Measurements from ENCODE around the gene SPRY4.

Gene SPRY4

GRCh38 chr5:142327111-142327842 is 2.5 kb upstream of the SPRY4 start:
- Histone ChIP-seq H2BK5ac (ENCODE audit: low read depth, low read length, poor library complexity) (no peak overlapping the region), H4K91ac (ENCODE audit: low read depth, low read length) (no peak overlapping the region), H3K27me3 (ENCODE audit: insufficient read depth, low read length) (no peaks in the 10 kb centered on the region), H4K8ac (ENCODE audit: low read depth, low read length) (no peak overlapping the region), H2AFZ (ENCODE audit: insufficient read depth, low read length, poor library complexity) (no peak overlapping the region), H3K4me1 (ENCODE audit: control insufficient read depth in 1 of 2, insufficient read depth in 2 of 2, low read length in 2 of 2) (peaks cover 32 to 44% of the 10 kb centered on the region in 2 experiments), H3K4ac (ENCODE audit: low read depth, low read length) (no peak overlapping the region), H2AK5ac (ENCODE audit: low read length) (no peak overlapping the region), H3K4me2 (ENCODE audit: low read length) (peak overlapping the region; percentile 2), H3K27ac (ENCODE audit: low read depth, low read length) (peak overlapping the region; percentile 21), H2BK12ac (ENCODE audit: low read length) (peak overlapping the region; percentile 0), H4K12ac (ENCODE audit: low read depth, low read length) (no peak overlapping the region), H3K79me2 (ENCODE audit: control insufficient read depth, insufficient read depth, low read length, poor library complexity) (peaks cover 20% of the 10 kb centered on the region), H2BK120ac (ENCODE audit: insufficient read depth, low read length, poor library complexity) (no peak overlapping the region), H3K36me3 (ENCODE audit: control insufficient read depth in 1 of 2, insufficient read depth in 2 of 2, low read length in 2 of 2) (no peaks in the 10 kb centered on the region), H3K79me1 (ENCODE audit: low read length) (peaks cover 32% of the 10 kb centered on the region), H3K18ac (ENCODE audit: low read length) (no peak overlapping the region), H3K9ac (ENCODE audit: low read length) (no peak overlapping the region), H3K9me3 (ENCODE audit: insufficient read depth, low read depth, low read length) (no peaks in the 10 kb centered on the region), H3K14ac (ENCODE audit: low read length) (no peak overlapping the region), H3K4me3 (ENCODE audit: low read depth, low read length) (no peak overlapping the region), H3K23ac (ENCODE audit: low read length) (no peak overlapping the region)
- no peak for DNase-seq
- no CpG with 5 or more reads among the region's 9 CpGs for WGBS (ENCODE audit: extremely low coverage, insufficient coverage, insufficient read length)

DNA sequence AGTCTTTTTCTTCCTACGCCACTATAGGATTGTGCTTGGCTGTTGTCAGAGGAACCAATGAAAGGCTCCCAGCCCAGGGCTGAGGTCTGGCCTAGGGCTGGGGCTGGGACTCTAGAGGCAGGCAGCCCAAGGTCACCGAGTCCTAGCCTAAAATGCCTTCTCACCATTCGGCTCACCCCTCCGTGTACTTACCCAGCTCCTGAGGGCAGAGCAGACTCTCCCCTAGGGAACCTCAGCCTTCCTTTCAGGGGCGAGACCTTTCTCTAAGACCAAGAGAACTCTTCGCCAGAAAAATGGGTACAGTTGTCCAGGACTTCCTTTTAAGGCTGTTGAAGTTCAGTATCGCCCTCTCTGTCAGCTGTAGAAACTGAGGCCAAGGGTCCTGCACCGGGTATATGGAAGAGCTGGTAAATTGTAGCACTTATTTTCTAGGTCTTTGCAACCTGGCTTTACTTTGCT is 1.7 kb upstream of the SPRY4 start:
- Histone ChIP-seq H3K27ac (ENCODE audit: low read depth, low read length) (peak overlapping the region; percentile 87), H3K9me3 (ENCODE audit: insufficient read depth, low read depth, low read length) (no peaks in the 10 kb centered on the region), H3K9ac (ENCODE audit: low read length) (peak overlapping the region; percentile 18), H2AK5ac (ENCODE audit: low read length) (peak overlapping the region; percentile 30), H4K12ac (ENCODE audit: low read depth, low read length) (no peak overlapping the region), H3K4me2 (ENCODE audit: low read length) (peak overlapping the region; percentile 79), H2BK12ac (ENCODE audit: low read length) (peak overlapping the region; percentile 16), H3K79me2 (ENCODE audit: control insufficient read depth, insufficient read depth, low read length, poor library complexity) (peaks cover 20% of the 10 kb centered on the region), H3K4ac (ENCODE audit: low read depth, low read length) (peak overlapping the region; percentile 37), H2BK120ac (ENCODE audit: insufficient read depth, low read length, poor library complexity) (peak overlapping the region; percentile 69), H4K8ac (ENCODE audit: low read depth, low read length) (peak overlapping the region; percentile 61), H2BK5ac (ENCODE audit: low read depth, low read length, poor library complexity) (peak overlapping the region; percentile 77), H3K14ac (ENCODE audit: low read length) (peak overlapping the region; percentile 57), H3K79me1 (ENCODE audit: low read length) (peaks cover 32% of the 10 kb centered on the region), H3K23ac (ENCODE audit: low read length) (no peak overlapping the region), H3K4me1 (ENCODE audit: control insufficient read depth in 1 of 2, insufficient read depth in 2 of 2, low read length in 2 of 2) (peaks cover 32 to 48% of the 10 kb centered on the region in 2 experiments), H3K36me3 (ENCODE audit: control insufficient read depth in 1 of 2, insufficient read depth in 2 of 2, low read length in 2 of 2) (no peaks in the 10 kb centered on the region), H3K27me3 (ENCODE audit: insufficient read depth, low read length) (no peaks in the 10 kb centered on the region), H2AFZ (ENCODE audit: insufficient read depth, low read length, poor library complexity) (peak overlapping the region; percentile 86), H3K18ac (ENCODE audit: low read length) (peak overlapping the region; percentile 57), H4K91ac (ENCODE audit: low read depth, low read length) (peak overlapping the region; percentile 84), H3K4me3 (ENCODE audit: low read depth, low read length) (no peak overlapping the region)
- no CpG with 5 or more reads among the region's 8 CpGs for WGBS (ENCODE audit: extremely low coverage, insufficient coverage, insufficient read length)
- DNase-seq = no peak

GRCh38 chr5:142325725-142326479 is 1.1 kb upstream of the SPRY4 start:
- Histone ChIP-seq H2AK5ac (ENCODE audit: low read length) (no peak overlapping the region), H3K27ac (ENCODE audit: low read depth, low read length) (peak overlapping the region; percentile 87), H4K12ac (ENCODE audit: low read depth, low read length) (no peak overlapping the region), H2BK120ac (ENCODE audit: insufficient read depth, low read length, poor library complexity) (peak overlapping the region; percentile 72), H4K8ac (ENCODE audit: low read depth, low read length) (peak overlapping the region; percentile 80), H4K91ac (ENCODE audit: low read depth, low read length) (peak overlapping the region; percentile 84), H3K27me3 (ENCODE audit: insufficient read depth, low read length) (no peaks in the 10 kb centered on the region), H3K4me2 (ENCODE audit: low read length) (peak overlapping the region; percentile 79), H2BK12ac (ENCODE audit: low read length) (peak overlapping the region; percentile 16), H3K14ac (ENCODE audit: low read length) (peak overlapping the region; percentile 73), H3K9me3 (ENCODE audit: insufficient read depth, low read depth, low read length) (no peaks in the 10 kb centered on the region), H3K23ac (ENCODE audit: low read length) (no peak overlapping the region), H2AFZ (ENCODE audit: insufficient read depth, low read length, poor library complexity) (peak overlapping the region; percentile 86), H3K9ac (ENCODE audit: low read length) (peak overlapping the region; percentile 44), H3K36me3 (ENCODE audit: control insufficient read depth in 1 of 2, insufficient read depth in 2 of 2, low read length in 2 of 2) (no peaks in the 10 kb centered on the region), H3K4me3 (ENCODE audit: low read depth, low read length) (peak overlapping the region; percentile 3), H3K79me1 (ENCODE audit: low read length) (peaks cover 32% of the 10 kb centered on the region), H3K4ac (ENCODE audit: low read depth, low read length) (no peak overlapping the region), H3K18ac (ENCODE audit: low read length) (peak overlapping the region; percentile 71), H3K79me2 (ENCODE audit: control insufficient read depth, insufficient read depth, low read length, poor library complexity) (peaks cover 22% of the 10 kb centered on the region), H3K4me1 (ENCODE audit: control insufficient read depth in 1 of 2, insufficient read depth in 2 of 2, low read length in 2 of 2) (peaks cover 35 to 52% of the 10 kb centered on the region in 2 experiments), H2BK5ac (ENCODE audit: low read depth, low read length, poor library complexity) (peak overlapping the region; percentile 77)
- peak; percentile 22 to 32 for DNase-seq
- no CpG with 5 or more reads among the region's 44 CpGs for WGBS (ENCODE audit: extremely low coverage, insufficient coverage, insufficient read length)

DNA sequence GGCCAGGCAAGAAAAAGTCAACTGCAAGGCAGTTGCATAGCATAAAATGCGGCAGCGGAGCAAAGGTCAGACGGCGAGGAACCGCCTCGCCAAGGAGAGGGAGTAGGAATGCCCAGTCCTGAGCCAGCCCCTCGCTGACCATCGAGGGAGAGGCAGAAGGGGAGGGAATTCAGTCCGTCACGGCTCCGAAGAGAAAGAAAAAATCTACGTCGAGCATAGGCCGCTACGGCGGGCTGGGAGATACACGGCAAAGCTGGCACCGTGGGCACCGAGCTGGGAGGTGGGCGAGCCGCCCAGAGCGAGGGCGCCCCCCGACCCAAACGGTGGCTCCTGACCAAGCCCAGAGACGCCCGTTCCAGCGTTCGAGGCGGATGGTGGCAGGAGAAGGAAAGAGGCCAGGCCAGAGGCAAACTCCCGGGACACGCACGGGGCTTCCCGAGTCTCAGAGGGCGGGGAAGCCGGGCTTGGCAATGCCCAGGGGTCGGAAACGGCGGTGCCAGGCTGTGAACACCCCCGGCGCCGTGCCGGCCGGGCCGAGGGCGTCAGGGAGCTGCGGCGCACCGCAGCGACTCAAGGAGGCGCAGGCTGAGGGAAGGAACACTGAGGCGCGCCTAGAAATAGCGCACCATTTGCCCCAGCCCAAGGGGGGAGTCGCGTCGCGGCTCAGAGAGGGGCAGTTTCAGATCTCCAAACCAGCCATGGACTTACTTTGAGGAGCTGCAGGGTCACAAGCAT is 518 bp downstream of the SPRY4 start:
- Histone ChIP-seq H3K18ac (ENCODE audit: low read length) (peak overlapping the region; percentile 44), H4K8ac (ENCODE audit: low read depth, low read length) (peak overlapping the region; percentile 38), H3K27me3 (ENCODE audit: insufficient read depth, low read length) (no peaks in the 10 kb centered on the region), H3K4me2 (ENCODE audit: low read length) (peak overlapping the region; percentile 78), H3K9me3 (ENCODE audit: insufficient read depth, low read depth, low read length) (no peaks in the 10 kb centered on the region), H3K9ac (ENCODE audit: low read length) (peak overlapping the region; percentile 57), H3K4me3 (ENCODE audit: low read depth, low read length) (peak overlapping the region; percentile 79), H2BK12ac (ENCODE audit: low read length) (no peak overlapping the region), H3K79me2 (ENCODE audit: control insufficient read depth, insufficient read depth, low read length, poor library complexity) (peaks cover 26% of the 10 kb centered on the region), H3K36me3 (ENCODE audit: control insufficient read depth in 1 of 2, insufficient read depth in 2 of 2, low read length in 2 of 2) (peaks cover 0 to 3% of the 10 kb centered on the region in 2 experiments), H2BK120ac (ENCODE audit: insufficient read depth, low read length, poor library complexity) (peak overlapping the region; percentile 38), H3K4me1 (ENCODE audit: control insufficient read depth in 1 of 2, insufficient read depth in 2 of 2, low read length in 2 of 2) (peaks cover 37 to 60% of the 10 kb centered on the region in 2 experiments), H2AFZ (ENCODE audit: insufficient read depth, low read length, poor library complexity) (no peak overlapping the region), H3K14ac (ENCODE audit: low read length) (peak overlapping the region; percentile 50), H4K12ac (ENCODE audit: low read depth, low read length) (no peak overlapping the region), H2BK5ac (ENCODE audit: low read depth, low read length, poor library complexity) (peak overlapping the region; percentile 12), H3K79me1 (ENCODE audit: low read length) (peaks cover 32% of the 10 kb centered on the region), H2AK5ac (ENCODE audit: low read length) (no peak overlapping the region), H3K23ac (ENCODE audit: low read length) (no peak overlapping the region), H3K4ac (ENCODE audit: low read depth, low read length) (peak overlapping the region; percentile 42), H3K27ac (ENCODE audit: low read depth, low read length) (peak overlapping the region; percentile 25), H4K91ac (ENCODE audit: low read depth, low read length) (peak overlapping the region; percentile 48)
- no CpG with 5 or more reads among the region's 58 CpGs for WGBS (ENCODE audit: extremely low coverage, insufficient coverage, insufficient read length)
- peak; percentile 60 to 68 for DNase-seq
